Ovary (tissue), 9 donors: Measurements from ENCODE around the gene ADAMTS3. TPM values are rescaled to one million over a fixed set of nuclear protein-coding genes. Genes with fewer than 3 reads are reported as not detected.

Source experiments
- DNase-seq, 5 donors: peaks; one replicate each; pipeline ENCODE4 v3.0.0-alpha.2; 2019 to 2020
- H3K27ac ChIP-seq, 2 donors: fragments of 200-600 bp; one replicate each; pipeline versions ENCODE4 v1.5.1 to v1.8.0; 2019 to 2022
- H3K27me3 ChIP-seq: fragments of 200-600 bp; one replicate; pipeline ENCODE4 v1.8.0; 2022
- H3K36me3 ChIP-seq: fragments of 200-600 bp; sonication (generic); one replicate; pipeline ENCODE4 v1.5.1; 2019
- H3K4me1 ChIP-seq: one replicate; pipeline ENCODE4 v1.8.1; 2013; ENCODE audit warnings: mild to moderate bottlenecking, moderate library complexity; ENCODE audit not compliant: insufficient read depth
- H3K4me3 ChIP-seq: fragments of 200-600 bp; sonication (generic); one replicate; pipeline ENCODE4 v1.5.1; 2017
- H3K9me3 ChIP-seq, 2 donors: fragments of 200-600 bp in 1 of 2; sonication (generic) in 1 of 2; one replicate each; pipeline versions ENCODE4 v1.5.1 to v1.8.1; 2013 to 2019; ENCODE audit warnings: mild to moderate bottlenecking in 1 of 2, moderate library complexity in 1 of 2
- CTCF ChIP-seq, 3 donors: fragments of 450-650 bp in 2 of 3; fragments of 200-600 bp in 1 of 3; IDR thresholded peaks; one replicate each; pipeline versions ENCODE4 v1.5.1 to v1.8.0; 2016 to 2022; ENCODE audit warnings: antibody characterized with exemption in 3 of 3, mild to moderate bottlenecking in 1 of 3
- EP300 ChIP-seq: sonication (generic); formaldehyde crosslinking; IDR thresholded peaks from one replicate; pipeline ENCODE4 v1.6.1; 2017; ENCODE audit warnings: antibody characterized with exemption
- POLR2A ChIP-seq: fragments of 450-650 bp; IDR thresholded peaks from one replicate; pipeline ENCODE4 v1.6.1; 2017; ENCODE audit warnings: antibody characterized with exemption, mild to moderate bottlenecking, moderate library complexity
- WGBS, 3 donors: extraction: QIAGEN DNeasy Blood & Tissue Kit in 1 of 3; methylation state at CpG; one replicate each; pipeline versions ENCODE4 v1.1.5 to v1.1.7; 2013 to 2017; 5-methylcytosine and 5-hydroxymethylcytosine counted together
- intact Hi-C, 4 donors: fragments of 100-400 bp; cut with DNase I; formaldehyde crosslinking; loops; one replicate each; pipeline versions ENCODE4 v1.11.0 to v1.15.1; 2022 to 2023
- polyA plus RNA-seq, 2 donors: library from polyadenylated mRNA; stranded (reverse); fragments of 200-250 nt in 1 of 2; fragments of 350-450 nt in 1 of 2; fragmentation: Illumina TruSeq in 1 of 2; extraction: RNeasy Lipid Tissue Mini Kit (QIAGEN cat#74804) in 1 of 2; gene quantifications; one replicate each; pipeline ENCODE4 v1.2.3, GENCODE V29; 2013 to 2014
- total RNA-seq, 7 donors: library from RNA; depleted of rRNA in 2 of 7; stranded (reverse); fragments of >200 nt in 2 of 7; fragmentation: NEBNext Ultra II Directional in 3 of 7; extraction: Animal tissue kit (Norgen Biotek cat#: 25700) in 3 of 7; gene quantifications; one replicate each; pipeline versions ENCODE4 v1.1.0 to v1.2.4, GENCODE V29; 2016 to 2023
- donor health status: DM: no; HTN: no; CAD: no; lungs with moderate emphysema.
- donor health status: DM: no; HTN: no; CAD: no.
- donor health status: Bipolar disorder and iron deficiency.
- donor health status: DM: yes; HTN: yes; CAD: no.
- donor health status: DM: no; HTN: no; CAD: no.
- donor health status: DM: yes; HTN: yes; CAD: no.

ADAMTS3 gene
- total and polyA plus RNA-seq, 9 donors: 1.2 to 6.6 (median 4.6) TPM

GRCh38 chr4:72295966-72296557 lies 273.0 kb downstream of the ADAMTS3 start:
- intact Hi-C loops: loop anchor here in 1 of 4 donors (10.0 kb wide), 1 partner anchor 719 kb away; no protein-coding TSS in a partner anchor
- Histone ChIP-seq H3K9me3 (no peaks in the 10 kb centered on the region), H3K4me3 (no peak overlapping the region), H3K27me3 (no peaks in the 10 kb centered on the region), H3K27ac (no peak overlapping the region), H3K36me3 (no peaks in the 10 kb centered on the region), H3K4me1 (no peaks in the 10 kb centered on the region)
- peak in 2 of 3 donors; percentile 36 to 40 for TF ChIP-seq CTCF (IDR thresholded peaks at IDR 0.05)
- no peak for TF ChIP-seq POLR2A
- 14 to 21% (median 19%) methylated on average over 5 of the region's 5 CpGs for WGBS, 3 donors
- no peak for DNase-seq

DNA sequence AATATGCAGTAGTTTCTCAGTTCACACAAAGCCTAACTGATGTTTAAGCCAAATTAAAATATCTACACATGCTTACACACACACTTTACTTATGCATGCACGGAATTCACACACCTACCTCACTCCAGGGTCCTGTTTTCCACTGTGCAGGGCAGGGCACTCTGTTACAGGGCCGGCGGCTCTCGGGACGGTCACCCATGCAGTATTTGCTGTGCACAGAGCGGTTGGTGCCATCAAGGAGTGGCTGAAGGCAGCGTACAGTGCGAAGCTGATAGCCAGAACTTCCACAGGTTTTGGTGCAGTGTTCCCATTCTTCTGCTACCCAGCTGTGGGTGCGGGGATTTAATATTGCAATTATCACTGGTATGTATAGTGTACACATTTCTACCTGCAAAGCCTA lies 278.3 kb downstream of the ADAMTS3 start:
- Histone ChIP-seq H3K27me3 (no peaks in the 10 kb centered on the region), H3K4me3 (no peak overlapping the region), H3K36me3 (no peaks in the 10 kb centered on the region), H3K9me3 (no peaks in the 10 kb centered on the region), H3K4me1 (no peaks in the 10 kb centered on the region), H3K27ac (no peak overlapping the region)
- DNase-seq: no peak
- intact Hi-C loops: loop anchor here in 1 of 4 donors (10.0 kb wide), 1 partner anchor 724 kb away; no protein-coding TSS in a partner anchor
- WGBS, 3 donors: 95 to 97% (median 97%) methylated on average over 9 of the region's 9 CpGs
- TF ChIP-seq EP300 (no peak), CTCF (IDR thresholded peaks at IDR 0.05) (no peak), POLR2A (no peak)

DNA sequence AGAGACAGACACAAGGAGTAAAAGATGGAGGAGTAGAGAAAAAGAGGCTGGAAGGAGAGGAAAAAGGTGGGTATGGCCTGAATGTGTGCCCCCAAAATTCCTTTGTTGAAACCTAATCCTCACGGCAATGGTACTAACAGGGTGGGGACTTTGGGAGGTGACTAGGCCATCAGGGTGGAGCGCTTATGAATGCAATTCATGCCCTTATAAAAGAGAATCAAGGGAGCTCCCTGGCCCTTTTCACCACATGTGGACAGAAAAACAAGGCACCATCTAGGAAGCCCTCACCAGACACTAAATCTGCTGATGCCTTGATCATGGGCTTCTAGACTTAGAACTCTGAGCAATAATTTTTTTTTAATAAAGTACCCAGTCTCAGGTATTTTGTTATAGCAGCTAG lies 282.1 kb downstream of the ADAMTS3 start:
- no peaks in the 10 kb centered on the region for H3K9me3 ChIP-seq
- intact Hi-C loops: no loop called here
- H3K27me3 ChIP-seq: no peaks in the 10 kb centered on the region
- H3K4me3 ChIP-seq: no peak overlapping the region
- no peak for TF ChIP-seq POLR2A
- no peak for TF ChIP-seq EP300
- no peak for TF ChIP-seq CTCF (IDR thresholded peaks at IDR 0.05)
- H3K36me3 ChIP-seq: no peaks in the 10 kb centered on the region
- DNase-seq: no peak
- no peak overlapping the region for H3K27ac ChIP-seq
- no peaks in the 10 kb centered on the region for H3K4me1 ChIP-seq
- 87 to 91% (median 91%) methylated on average over 2 of the region's 2 CpGs for WGBS, 3 donors

DNA sequence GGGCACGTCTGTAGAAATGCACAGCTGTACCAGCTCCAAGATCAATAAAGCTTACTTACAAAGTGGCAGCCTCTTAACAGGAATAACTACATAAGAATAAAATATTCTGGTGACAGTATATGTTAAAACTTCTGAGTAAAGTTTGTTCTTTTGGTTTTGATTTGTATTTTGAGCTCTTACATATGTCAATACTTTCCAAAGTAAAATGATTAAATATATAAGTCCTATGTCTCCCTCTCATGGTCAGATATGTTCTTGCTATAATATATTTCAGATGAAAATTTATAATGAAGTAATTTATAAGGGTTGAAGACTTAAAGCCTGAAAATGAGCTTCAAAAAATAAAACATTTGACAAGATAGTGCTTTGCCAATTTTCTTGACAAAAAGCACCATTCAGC lies 282.8 kb downstream of the ADAMTS3 start:
- Histone ChIP-seq H3K36me3 (no peaks in the 10 kb centered on the region), H3K9me3 (no peaks in the 10 kb centered on the region), H3K4me1 (no peaks in the 10 kb centered on the region), H3K27me3 (no peaks in the 10 kb centered on the region), H3K27ac (no peak overlapping the region), H3K4me3 (no peak overlapping the region)
- TF ChIP-seq POLR2A (no peak), EP300 (no peak), CTCF (IDR thresholded peaks at IDR 0.05) (no peak)
- 71 to 90% (median 86%) methylated on average over 1 of the region's 1 CpG for WGBS, 3 donors
- intact Hi-C loops: no loop called here
- DNase-seq: no peak
